Activated T-helper 17 cell treated with anti-CD3 and anti-CD28 coated beads, Interleukin-2, amount 50 U/mL, for 72 hours (primary cell): Measurements from ENCODE around the gene CP. TPM values are rescaled to one million over a fixed set of nuclear protein-coding genes. Genes with fewer than 3 reads are reported as not detected.

Source experiments
- ATAC-seq: fragments of 150-1000 bp; cut with Tn5 transposase; replicated peaks from 2 replicates; pipeline ENCODE4 v1.10.0; 2021; ENCODE audit warnings: mild to moderate bottlenecking, moderate library complexity
- H3K27ac Mint-ChIP-seq: one replicate; pipeline ENCODE4 v1.8.0; 2022; ENCODE audit warnings: mixed read lengths
- H3K27me3 Mint-ChIP-seq: one replicate; pipeline ENCODE4 v1.8.0; 2022; ENCODE audit warnings: mixed read lengths
- H3K36me3 Mint-ChIP-seq: one replicate; pipeline ENCODE4 v1.8.0; 2022; ENCODE audit warnings: low read depth, mild to moderate bottlenecking, mixed read lengths
- H3K4me1 Mint-ChIP-seq: one replicate; pipeline ENCODE4 v1.8.0; 2022; ENCODE audit warnings: mixed read lengths
- H3K4me3 Mint-ChIP-seq: one replicate; pipeline ENCODE4 v1.8.0; 2022; ENCODE audit warnings: mild to moderate bottlenecking, mixed read lengths
- H3K9me3 Mint-ChIP-seq: one replicate; pipeline ENCODE4 v1.8.0; 2022; ENCODE audit warnings: mixed read lengths
- total RNA-seq, 2 donors: library from RNA; stranded (reverse); gene quantifications; one replicate each; pipeline ENCODE4 v1.2.3, GENCODE V29; 2022

Gene CP
- total RNA-seq, 2 donors from 2014 or later: not detected

DNA sequence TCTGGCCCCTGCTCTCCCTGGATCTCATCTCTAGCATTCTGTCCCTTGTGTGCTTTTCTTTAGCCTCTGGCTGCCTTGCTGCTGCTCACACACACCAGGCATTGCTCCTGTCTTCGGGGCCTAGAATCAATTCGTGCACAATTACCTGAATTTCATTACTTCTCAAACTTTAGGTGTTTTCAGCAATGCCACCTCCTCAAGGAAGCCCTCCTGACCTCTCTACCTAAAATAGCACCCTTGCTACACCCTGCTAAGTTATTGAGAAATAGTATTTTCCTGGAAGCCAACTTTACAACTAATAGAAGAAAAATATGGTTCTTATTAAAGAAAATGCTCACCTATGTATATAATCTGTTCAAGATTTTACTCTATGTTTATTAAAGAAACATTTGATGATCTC, 40.4 kb downstream of the CP start:
- Mint-ChIP-seq H3K9me3 (no peaks in the 10 kb centered on the region), H3K36me3 (peaks cover 11% of the 10 kb centered on the region), H3K4me1 (no peaks in the 10 kb centered on the region), H3K4me3 (no peak overlapping the region), H3K27me3 (no peaks in the 10 kb centered on the region), H3K27ac (no peak overlapping the region)
- ATAC-seq: no peak

DNA sequence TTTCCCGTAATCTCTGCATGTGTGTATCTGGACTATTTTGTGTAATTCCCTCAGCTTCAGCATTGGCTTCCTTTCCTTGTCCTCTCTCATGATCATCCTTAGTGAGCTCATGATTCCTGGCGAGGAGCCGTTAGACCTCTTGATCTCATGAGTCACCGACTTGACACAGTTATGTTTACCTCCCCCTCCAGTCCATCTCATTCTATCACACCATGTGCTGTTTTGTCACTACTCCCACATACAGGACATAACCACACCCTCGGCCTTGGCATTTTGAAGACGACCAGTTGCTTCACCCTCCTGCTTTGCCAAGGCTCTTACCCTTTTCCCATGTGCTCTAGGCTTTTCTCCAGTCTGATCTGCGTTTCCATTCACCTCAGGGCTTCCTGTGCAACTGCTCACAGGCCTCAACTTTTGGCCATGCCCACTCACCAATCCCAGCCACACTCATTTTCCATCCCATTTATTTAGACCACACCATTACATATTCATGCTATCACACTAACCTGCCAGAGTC, 41.5 kb downstream of the CP start:
- H3K4me3 Mint-ChIP-seq: no peak overlapping the region
- peaks cover 2% of the 10 kb centered on the region for H3K4me1 Mint-ChIP-seq
- H3K9me3 Mint-ChIP-seq: no peaks in the 10 kb centered on the region
- peak; percentile 50 for ATAC-seq
- no peaks in the 10 kb centered on the region for H3K27me3 Mint-ChIP-seq
- H3K36me3 Mint-ChIP-seq: peaks cover 21% of the 10 kb centered on the region
- H3K27ac Mint-ChIP-seq: no peak overlapping the region

DNA sequence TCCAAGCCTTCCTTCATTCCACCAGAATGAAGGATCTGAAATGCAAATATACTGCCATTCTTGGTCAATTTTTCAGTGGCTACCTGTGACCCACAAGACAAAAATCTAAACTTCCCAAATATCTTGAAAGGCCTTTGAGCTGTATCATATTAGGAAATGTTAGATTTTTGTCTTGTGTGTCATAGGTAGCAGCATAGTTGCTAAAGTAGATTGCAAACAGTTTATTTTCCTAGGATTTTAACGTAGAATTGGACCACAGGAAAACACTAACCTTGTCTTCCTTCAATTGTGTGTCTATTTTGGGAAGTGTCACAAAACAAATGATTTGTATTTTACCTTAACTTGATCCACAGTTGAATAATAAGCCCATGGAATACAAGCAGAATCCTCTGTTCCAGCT, 42.4 kb downstream of the CP start:
- Mint-ChIP-seq H3K27me3 (no peaks in the 10 kb centered on the region), H3K4me1 (peaks cover 10% of the 10 kb centered on the region), H3K4me3 (no peak overlapping the region), H3K36me3 (peaks cover 30% of the 10 kb centered on the region), H3K9me3 (no peaks in the 10 kb centered on the region), H3K27ac (no peak overlapping the region)
- no peak for ATAC-seq

DNA sequence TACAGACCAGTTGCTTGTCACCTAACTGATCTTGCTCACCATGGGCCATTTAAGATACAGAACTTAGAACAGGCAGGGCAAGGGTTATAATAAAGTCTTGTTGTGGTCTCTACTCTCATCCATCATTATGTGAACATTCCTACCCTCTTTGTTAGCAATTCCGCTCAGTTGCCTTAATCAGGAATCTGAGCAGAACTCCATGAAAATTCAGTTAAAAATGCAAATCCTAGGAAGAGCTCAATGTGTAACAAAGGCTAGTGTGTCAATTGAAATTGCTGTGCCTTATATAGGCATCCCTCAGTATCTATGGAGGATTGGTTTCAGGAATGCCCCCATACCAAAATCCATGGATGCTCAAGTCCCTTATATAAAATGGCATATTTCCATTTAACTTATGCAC, 44.5 kb downstream of the CP start:
- Mint-ChIP-seq H3K36me3 (peaks cover 51% of the 10 kb centered on the region), H3K4me1 (peaks cover 13% of the 10 kb centered on the region), H3K27ac (no peak overlapping the region), H3K9me3 (no peaks in the 10 kb centered on the region), H3K27me3 (no peaks in the 10 kb centered on the region), H3K4me3 (no peak overlapping the region)
- no peak for ATAC-seq

DNA sequence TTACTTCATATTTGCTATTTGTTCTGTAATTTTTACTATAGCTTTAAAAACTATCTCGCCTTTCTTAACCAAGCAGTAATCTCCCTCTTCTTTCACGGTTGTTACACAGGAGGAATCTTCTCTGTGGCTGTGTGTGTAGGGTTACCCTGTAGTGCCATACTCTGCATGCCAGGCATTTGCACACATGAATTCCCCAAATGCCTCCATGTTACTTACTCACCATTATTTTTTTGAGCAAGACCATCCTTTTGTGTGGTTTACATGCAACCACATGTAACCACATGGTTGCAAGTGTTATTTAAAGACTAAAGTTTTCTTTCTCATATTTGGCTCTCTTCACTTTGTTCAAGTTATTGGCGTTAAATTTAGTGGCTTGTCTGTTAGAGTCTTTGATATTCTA, 46.7 kb downstream of the CP start:
- Mint-ChIP-seq H3K9me3 (no peaks in the 10 kb centered on the region), H3K36me3 (peaks cover 70% of the 10 kb centered on the region), H3K4me3 (no peak overlapping the region), H3K27ac (peak overlapping the region; percentile 29), H3K27me3 (no peaks in the 10 kb centered on the region), H3K4me1 (peaks cover 13% of the 10 kb centered on the region)
- peak; percentile 92 for ATAC-seq

DNA sequence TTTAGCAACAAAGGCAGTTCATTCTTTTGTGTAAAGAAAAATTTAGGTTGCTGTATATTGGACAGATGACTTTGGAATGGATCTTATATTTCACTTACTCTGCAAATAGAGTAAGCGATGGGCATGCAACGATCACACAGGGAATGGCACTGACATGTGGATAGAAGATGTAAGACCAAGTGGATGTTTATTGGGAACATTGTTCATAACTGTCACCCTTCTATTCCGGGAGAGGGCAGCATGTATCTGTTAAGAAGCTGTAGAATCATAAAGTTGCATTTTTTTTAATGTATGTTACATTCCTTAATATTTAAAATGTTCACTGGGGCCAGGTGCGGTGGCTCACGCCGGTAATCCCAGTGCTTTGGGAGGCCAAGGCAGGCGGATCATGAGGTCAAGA, 51.0 kb downstream of the CP start:
- no peak overlapping the region for H3K27ac Mint-ChIP-seq
- H3K4me3 Mint-ChIP-seq: no peak overlapping the region
- H3K4me1 Mint-ChIP-seq: peaks cover 13% of the 10 kb centered on the region
- H3K27me3 Mint-ChIP-seq: no peaks in the 10 kb centered on the region
- peaks cover 96% of the 10 kb centered on the region for H3K36me3 Mint-ChIP-seq
- H3K9me3 Mint-ChIP-seq: no peaks in the 10 kb centered on the region
- ATAC-seq: no peak

DNA sequence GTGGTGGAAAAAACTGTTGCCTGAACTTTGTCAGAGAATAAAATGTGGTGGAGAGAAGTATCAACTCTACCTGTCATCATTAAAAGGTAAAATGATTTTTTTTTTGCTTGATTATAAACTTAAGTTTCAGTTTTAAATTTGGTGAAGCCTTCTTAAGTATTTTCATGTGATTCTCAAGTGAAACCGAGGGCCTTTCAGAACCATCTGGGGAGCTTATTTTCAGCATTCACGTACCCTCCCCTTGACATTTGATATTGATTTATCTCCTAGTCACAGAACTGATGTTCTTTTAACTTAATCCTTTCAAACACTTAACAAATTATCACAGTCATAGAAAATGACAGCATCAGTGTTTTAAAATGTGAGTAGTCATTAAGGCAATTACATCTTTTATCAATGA, 53.7 kb downstream of the CP start:
- no peaks in the 10 kb centered on the region for H3K9me3 Mint-ChIP-seq
- ATAC-seq: no peak
- no peak overlapping the region for H3K27ac Mint-ChIP-seq
- H3K27me3 Mint-ChIP-seq: no peaks in the 10 kb centered on the region
- H3K4me1 Mint-ChIP-seq: no peaks in the 10 kb centered on the region
- no peak overlapping the region for H3K4me3 Mint-ChIP-seq
- H3K36me3 Mint-ChIP-seq: peaks cover 93% of the 10 kb centered on the region

DNA sequence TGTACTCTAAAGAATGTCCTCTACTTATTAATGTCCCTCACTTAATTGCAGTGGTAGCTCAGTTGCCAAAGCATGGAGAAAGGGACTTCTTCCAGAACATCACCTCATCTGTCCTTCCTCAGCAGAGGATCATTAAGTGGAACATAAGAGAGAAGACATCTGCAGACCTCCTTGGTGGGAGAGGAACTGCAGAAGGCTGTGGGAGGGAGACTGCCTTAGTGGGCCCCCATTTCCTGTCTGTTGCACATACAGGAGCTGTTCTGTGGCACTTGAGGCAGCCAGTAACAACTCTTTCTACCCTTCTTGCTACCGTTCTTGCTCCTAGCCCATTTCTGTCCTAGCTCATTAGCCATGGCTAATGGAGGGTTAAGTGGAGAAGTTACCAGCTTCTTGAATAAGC, 58.6 kb downstream of the CP start:
- H3K27me3 Mint-ChIP-seq: no peaks in the 10 kb centered on the region
- H3K27ac Mint-ChIP-seq: no peak overlapping the region
- H3K36me3 Mint-ChIP-seq: peaks cover 91% of the 10 kb centered on the region
- no peak overlapping the region for H3K4me3 Mint-ChIP-seq
- no peak for ATAC-seq
- no peaks in the 10 kb centered on the region for H3K4me1 Mint-ChIP-seq
- no peaks in the 10 kb centered on the region for H3K9me3 Mint-ChIP-seq

DNA sequence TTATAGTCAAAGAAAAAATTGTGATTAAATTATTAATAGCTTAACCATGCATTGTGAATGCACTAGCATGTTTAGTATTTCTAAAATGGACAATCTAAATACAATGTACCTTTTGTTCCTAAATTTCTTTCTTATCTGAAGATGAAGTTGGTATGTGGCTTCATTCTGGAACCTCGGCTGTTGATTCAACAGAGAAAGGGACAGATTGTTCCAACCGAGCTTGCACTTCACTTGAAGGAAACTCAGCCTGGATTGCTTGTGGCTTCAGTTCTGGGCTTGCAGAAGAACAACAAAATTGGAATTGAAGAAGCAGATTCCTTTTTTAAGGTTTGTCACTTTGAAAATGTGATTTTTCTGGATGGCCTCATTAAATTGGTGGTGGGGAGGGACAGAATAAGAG, 59.6 kb downstream of the CP start:
- Mint-ChIP-seq H3K4me1 (no peaks in the 10 kb centered on the region), H3K27me3 (no peaks in the 10 kb centered on the region), H3K4me3 (no peak overlapping the region), H3K9me3 (no peaks in the 10 kb centered on the region), H3K27ac (no peak overlapping the region), H3K36me3 (peaks cover 90% of the 10 kb centered on the region)
- no peak for ATAC-seq

DNA sequence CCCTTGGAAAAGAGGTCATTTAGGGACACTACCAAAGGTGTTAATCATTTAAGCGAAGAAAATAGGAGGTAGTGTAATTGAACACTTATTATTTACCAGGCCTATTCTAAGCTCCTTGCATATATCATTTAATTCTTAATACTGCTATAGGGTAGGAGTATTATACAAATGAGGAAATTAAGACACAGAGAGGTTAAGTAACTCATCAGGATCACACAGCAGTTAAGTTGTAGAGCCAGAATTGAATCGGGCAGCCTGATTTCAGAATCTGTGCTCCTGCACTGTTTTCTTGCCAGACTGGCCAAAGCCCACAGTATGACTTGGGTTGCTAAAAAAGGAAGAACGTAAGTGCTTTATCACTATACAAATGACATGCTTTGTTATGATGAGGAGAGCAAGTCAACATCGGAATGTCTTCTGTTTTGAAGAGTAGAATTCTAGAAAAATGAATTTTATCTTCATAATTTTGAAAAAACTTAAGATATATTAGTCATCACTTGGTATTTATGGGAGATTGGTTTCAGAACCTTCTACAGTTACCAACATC, 60.8 kb downstream of the CP start:
- Mint-ChIP-seq H3K27me3 (no peaks in the 10 kb centered on the region), H3K27ac (no peak overlapping the region), H3K36me3 (peaks cover 91% of the 10 kb centered on the region), H3K9me3 (no peaks in the 10 kb centered on the region), H3K4me3 (no peak overlapping the region), H3K4me1 (no peaks in the 10 kb centered on the region)
- ATAC-seq: no peak

DNA sequence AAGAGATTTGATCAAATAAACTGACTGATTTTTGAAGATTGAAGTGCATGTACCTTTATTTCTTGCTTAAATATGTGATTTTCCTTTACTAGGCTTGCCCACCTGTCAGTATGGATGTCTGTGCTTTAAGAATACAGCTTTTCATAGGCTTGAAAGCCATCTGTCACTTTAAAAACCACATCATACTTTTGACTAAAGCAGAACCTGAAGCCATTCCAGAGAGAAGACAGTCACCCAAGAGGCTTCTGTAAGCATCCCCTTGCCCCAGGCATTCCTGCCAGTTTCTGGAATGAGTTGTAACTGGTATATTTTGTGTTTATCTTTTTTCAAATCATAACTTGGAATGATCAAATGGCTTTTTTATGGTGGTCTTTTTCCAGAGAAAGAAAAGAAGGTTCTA, 68.2 kb downstream of the CP start:
- H3K36me3 Mint-ChIP-seq: peaks cover 78% of the 10 kb centered on the region
- ATAC-seq: no peak
- no peak overlapping the region for H3K27ac Mint-ChIP-seq
- H3K4me3 Mint-ChIP-seq: no peak overlapping the region
- H3K9me3 Mint-ChIP-seq: no peaks in the 10 kb centered on the region
- no peaks in the 10 kb centered on the region for H3K27me3 Mint-ChIP-seq
- H3K4me1 Mint-ChIP-seq: peaks cover 18% of the 10 kb centered on the region

DNA sequence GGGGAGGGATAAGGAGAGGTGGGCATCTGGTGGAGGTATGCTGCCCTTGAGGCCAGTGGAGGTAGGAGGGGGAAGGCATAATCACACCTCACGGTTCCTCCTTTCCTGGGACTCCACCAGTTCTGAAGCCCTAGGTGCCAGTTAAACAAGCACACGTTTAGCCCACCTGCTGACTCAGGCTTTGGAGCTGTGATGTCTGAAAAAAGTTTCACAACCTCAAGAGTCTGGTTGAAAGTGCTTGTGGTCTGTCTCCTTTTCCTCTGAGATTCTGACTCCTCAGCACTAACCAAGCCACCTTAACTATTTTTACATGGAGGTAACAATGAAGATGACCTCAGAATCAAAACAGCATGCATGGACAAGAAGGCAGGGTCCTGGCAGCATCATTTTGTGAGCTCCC, 69.2 kb downstream of the CP start:
- peak; percentile 95 for ATAC-seq
- Mint-ChIP-seq H3K4me3 (no peak overlapping the region), H3K27me3 (no peaks in the 10 kb centered on the region), H3K36me3 (peaks cover 68% of the 10 kb centered on the region), H3K9me3 (no peaks in the 10 kb centered on the region), H3K4me1 (peaks cover 18% of the 10 kb centered on the region), H3K27ac (peak overlapping the region; percentile 68)

DNA sequence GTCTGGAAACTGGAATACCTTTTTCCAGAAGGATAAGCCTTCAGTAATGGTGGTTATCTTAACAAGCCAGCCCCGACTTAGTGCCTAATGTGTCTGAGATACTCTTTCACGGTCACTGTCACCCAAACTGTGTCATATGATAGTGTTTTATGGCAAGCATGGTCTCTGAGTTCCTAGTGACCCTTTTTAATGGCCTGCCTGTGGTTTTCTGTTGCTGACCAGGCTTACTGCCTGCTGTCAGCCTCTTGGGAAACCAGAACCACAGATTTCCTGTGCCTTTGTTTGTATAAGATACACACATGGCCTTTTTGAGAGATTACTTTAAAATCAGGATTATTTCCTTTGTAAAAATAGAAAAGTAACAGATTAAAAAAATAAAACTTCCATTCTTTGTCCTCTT, 69.8 kb downstream of the CP start:
- Mint-ChIP-seq H3K9me3 (no peaks in the 10 kb centered on the region), H3K36me3 (peaks cover 64% of the 10 kb centered on the region), H3K27ac (peak overlapping the region; percentile 68), H3K4me3 (no peak overlapping the region), H3K27me3 (no peaks in the 10 kb centered on the region), H3K4me1 (peaks cover 18% of the 10 kb centered on the region)
- no peak for ATAC-seq

DNA sequence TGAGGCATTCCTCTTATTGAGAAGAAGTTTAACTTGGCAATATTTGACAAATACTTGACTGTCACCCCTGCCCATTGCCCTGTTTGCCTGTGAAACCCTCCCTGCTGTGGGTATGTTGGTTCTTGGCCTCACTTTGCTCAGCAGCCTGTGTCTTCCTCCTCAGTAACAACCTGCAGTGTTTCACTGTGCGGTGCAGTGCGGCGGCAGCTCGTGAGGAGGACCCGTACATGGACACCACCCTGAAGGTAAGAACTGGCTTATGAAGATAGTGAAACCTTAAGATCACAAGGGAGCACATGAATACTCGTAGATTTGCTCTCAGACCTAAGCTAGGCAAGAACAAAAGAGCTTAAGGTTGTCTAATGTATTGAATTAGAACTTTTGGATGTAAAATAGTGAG, 71.2 kb downstream of the CP start:
- ATAC-seq: no peak
- Mint-ChIP-seq H3K27me3 (no peaks in the 10 kb centered on the region), H3K27ac (no peak overlapping the region), H3K9me3 (no peaks in the 10 kb centered on the region), H3K4me1 (peaks cover 18% of the 10 kb centered on the region), H3K4me3 (no peak overlapping the region), H3K36me3 (peaks cover 50% of the 10 kb centered on the region)

DNA sequence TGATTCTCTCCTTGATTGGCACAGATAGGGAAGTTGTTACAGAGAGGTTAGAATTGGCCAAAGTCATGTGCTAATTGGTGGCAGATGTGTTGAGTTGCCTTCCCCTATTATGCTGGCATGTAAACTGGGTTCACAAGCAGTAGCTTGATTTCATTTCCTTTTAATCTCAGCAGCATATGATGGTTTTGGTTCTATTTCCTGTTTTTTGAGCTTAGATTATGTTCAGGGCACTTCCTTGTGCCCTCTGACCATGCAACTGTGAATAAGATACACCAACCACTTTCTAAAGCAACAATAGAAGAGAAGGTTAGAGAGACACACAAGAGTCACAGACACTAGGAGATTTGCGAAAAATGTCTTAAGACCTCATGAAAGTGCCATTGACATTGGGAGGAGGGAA, 75.7 kb downstream of the CP start:
- Mint-ChIP-seq H3K4me1 (no peaks in the 10 kb centered on the region), H3K9me3 (no peaks in the 10 kb centered on the region), H3K4me3 (no peak overlapping the region), H3K27ac (no peak overlapping the region), H3K36me3 (peaks cover 16% of the 10 kb centered on the region), H3K27me3 (no peaks in the 10 kb centered on the region)
- ATAC-seq: no peak

DNA sequence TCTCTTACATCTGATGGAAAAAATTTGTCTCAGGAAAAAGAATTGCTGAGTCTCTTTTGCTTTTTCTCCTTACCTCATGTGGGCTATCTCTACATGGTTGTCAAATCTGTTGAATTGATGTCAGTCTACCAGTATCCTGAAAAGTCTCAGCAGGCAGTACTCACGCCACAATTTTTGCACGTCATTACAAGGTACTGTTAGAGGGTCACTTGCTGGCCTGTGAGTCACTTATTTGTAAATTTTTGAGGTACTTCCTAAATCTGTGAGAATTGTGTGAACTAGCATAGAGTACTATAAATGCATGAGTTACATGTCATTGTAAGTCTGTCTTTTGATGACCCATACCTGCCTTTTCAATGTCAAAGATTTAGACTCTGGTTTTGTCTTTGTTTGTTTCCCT, 76.3 kb downstream of the CP start:
- H3K27ac Mint-ChIP-seq: peak overlapping the region; percentile 24
- H3K4me1 Mint-ChIP-seq: no peaks in the 10 kb centered on the region
- peaks cover 17% of the 10 kb centered on the region for H3K36me3 Mint-ChIP-seq

More for the DNA sequence above, 76.3 kb downstream of the CP start:
- no peaks in the 10 kb centered on the region for H3K9me3 Mint-ChIP-seq
- no peak for ATAC-seq
- no peaks in the 10 kb centered on the region for H3K27me3 Mint-ChIP-seq
- no peak overlapping the region for H3K4me3 Mint-ChIP-seq
